Loucy (cell line): ENCODE measurements around the gene BMAL1.

Experiments
- H2AFZ ChIP-seq: fragments of 200-600 bp; sonication (generic); 2 replicates; pipeline ENCODE4 v1.6.0; 2016; ENCODE audit warnings: antibody characterized with exemption, mild to moderate bottlenecking, low read length, moderate library complexity
- H3F3A ChIP-seq: fragments of 200-600 bp; 2 replicates; pipeline ENCODE4 v1.6.0; 2016; ENCODE audit warnings: antibody characterized with exemption, low read depth, mild to moderate bottlenecking
- H3K27me3 ChIP-seq: fragments of 200-600 bp; sonication (generic); 2 replicates; pipeline ENCODE4 v1.6.1; 2014; ENCODE audit warnings: low read length, mild to moderate bottlenecking; ENCODE audit not compliant: insufficient read depth, poor library complexity, severe bottlenecking
- H3K36me3 ChIP-seq: fragments of 200-600 bp; sonication (generic); 2 replicates; pipeline ENCODE4 v1.6.1; 2016; ENCODE audit warnings: low read length; ENCODE audit not compliant: insufficient read depth
- H3K4me1 ChIP-seq: fragments of 200-600 bp; sonication (generic); 2 replicates; pipeline ENCODE4 v1.5.1; 2014; ENCODE audit warnings: low read length, mild to moderate bottlenecking; ENCODE audit not compliant: insufficient read depth, poor library complexity, severe bottlenecking
- H3K4me2 ChIP-seq: fragments of 200-600 bp; sonication (generic); 2 replicates; pipeline ENCODE4 v1.6.0; 2014; ENCODE audit warnings: antibody characterized with exemption, low read length, low read depth, mild to moderate bottlenecking; ENCODE audit not compliant: poor library complexity, severe bottlenecking
- H3K4me3 ChIP-seq: fragments of 200-600 bp; sonication (generic); 2 replicates; pipeline ENCODE4 v1.5.1; 2014; ENCODE audit warnings: low read length, mild to moderate bottlenecking, mixed read lengths; ENCODE audit not compliant: poor library complexity, severe bottlenecking
- H3K79me2 ChIP-seq: fragments of 200-600 bp; sonication (generic); 2 replicates; pipeline ENCODE4 v1.6.1; 2014; ENCODE audit warnings: low read length; ENCODE audit not compliant: insufficient read depth
- H3K9ac ChIP-seq: fragments of 200-600 bp; sonication (generic); 2 replicates; pipeline ENCODE4 v1.6.0; 2014; ENCODE audit warnings: mild to moderate bottlenecking, low read depth, low read length, moderate library complexity; ENCODE audit not compliant: poor library complexity, severe bottlenecking
- H3K9me2 ChIP-seq: fragments of 200-600 bp; sonication (generic); replicated peaks from 2 replicates; pipeline ENCODE4 v1.6.1; 2016; ENCODE audit warnings: low read depth, low read length, mixed read lengths
- H3K9me3 ChIP-seq: fragments of 200-600 bp; sonication (generic); 2 replicates; pipeline ENCODE4 v1.6.1; 2014; ENCODE audit warnings: mild to moderate bottlenecking, antibody characterized with exemption, low read length, low read depth; ENCODE audit not compliant: insufficient read depth
- H4K20me1 ChIP-seq: fragments of 200-600 bp; sonication (generic); 2 replicates; pipeline ENCODE4 v1.6.0; 2014; ENCODE audit warnings: antibody characterized with exemption, low read length, mild to moderate bottlenecking; ENCODE audit not compliant: insufficient read depth, poor library complexity, severe bottlenecking
- CTCF ChIP-seq: fragments of 200-600 bp; sonication (generic); conservative IDR thresholded peaks from 2 replicates; pipeline ENCODE4 v1.5.1; 2014; ENCODE audit warnings: mild to moderate bottlenecking, antibody characterized with exemption, low read length
- EZH2phosphoT487 ChIP-seq: fragments of 200-600 bp; IDR thresholded peaks from 2 replicates; pipeline ENCODE4 v1.6.1; 2018; ENCODE audit warnings: antibody characterized with exemption, mild to moderate bottlenecking, moderate library complexity, borderline replicate concordance

The BMAL1 gene

GRCh38 chr11:13384908-13385640 is 107.5 kb downstream of the BMAL1 start:
- no peaks in the 10 kb centered on the region for H3K9me3 ChIP-seq
- no peak overlapping the region for H3K4me2 ChIP-seq
- no peaks in the 10 kb centered on the region for H3K9me2 ChIP-seq
- H3K79me2 ChIP-seq: no peaks in the 10 kb centered on the region
- peaks cover 33% of the 10 kb centered on the region; the same call in 1 of the 2 replicates for H3K36me3 ChIP-seq
- H3K9ac ChIP-seq: no peak overlapping the region
- TF ChIP-seq CTCF: peak; percentile 71
- TF ChIP-seq EZH2phosphoT487: no peak
- H3K4me3 ChIP-seq: no peak overlapping the region
- H4K20me1 ChIP-seq: no peaks in the 10 kb centered on the region
- H3K27me3 ChIP-seq: no peaks in the 10 kb centered on the region
- no peak overlapping the region for H2AFZ ChIP-seq
- no peaks in the 10 kb centered on the region for H3F3A ChIP-seq
- no peaks in the 10 kb centered on the region for H3K4me1 ChIP-seq

- no peaks in the 10 kb centered on the region for H3K9me2 ChIP-seq
- no peaks in the 10 kb centered on the region for H4K20me1 ChIP-seq
- H3K36me3 ChIP-seq: peaks cover 40% of the 10 kb centered on the region; the same call in 1 of the 2 replicates
- no peaks in the 10 kb centered on the region for H3K4me1 ChIP-seq
- no peak overlapping the region for H3K4me2 ChIP-seq
- no peaks in the 10 kb centered on the region for H3K79me2 ChIP-seq
- H3K4me3 ChIP-seq: no peak overlapping the region
- no peak overlapping the region for H3K9ac ChIP-seq
- H3F3A ChIP-seq: no peaks in the 10 kb centered on the region
- no peak for TF ChIP-seq CTCF
- no peak for TF ChIP-seq EZH2phosphoT487
- no peak overlapping the region for H2AFZ ChIP-seq
- H3K9me3 ChIP-seq: no peaks in the 10 kb centered on the region
- H3K27me3 ChIP-seq: no peaks in the 10 kb centered on the region
These were observed 109.0 kb downstream of the BMAL1 start for GRCh38 chr11:13386567-13386966.

GRCh38 chr11:13388741-13389140 is 111.2 kb downstream of the BMAL1 start:
- Histone ChIP-seq H3K36me3 (peaks cover 33% of the 10 kb centered on the region; the same call in 1 of the 2 replicates), H3K79me2 (no peaks in the 10 kb centered on the region), H3K4me2 (no peak overlapping the region), H4K20me1 (no peaks in the 10 kb centered on the region), H3K4me3 (no peak overlapping the region), H3K4me1 (no peaks in the 10 kb centered on the region), H2AFZ (no peak overlapping the region), H3K9ac (no peak overlapping the region), H3K27me3 (no peaks in the 10 kb centered on the region), H3K9me3 (no peaks in the 10 kb centered on the region), H3F3A (no peaks in the 10 kb centered on the region), H3K9me2 (no peaks in the 10 kb centered on the region)
- TF ChIP-seq EZH2phosphoT487: no peak
- TF ChIP-seq CTCF: no peak
